ENCODE results near the gene ENAH.
"Not testable (repeated sequence)": the region's sequence is repeated elsewhere in the genome, so short reads cannot be mapped to it uniquely, and the experiment has no call there.

GRCh38 chr1:225615403-225615790 lies 37.5 kb downstream of the ENAH start:
- TF ChIP-seq CTCF (IDR thresholded peaks at IDR 0.05; ENCODE audit: insufficient read depth, low read depth, low read length); EZH2 (IDR thresholded peaks at IDR 0.05; ENCODE audit: insufficient read depth, low read length): not testable (repeated sequence)
